ENCODE results near the gene SF3B3. TPM values are rescaled to one million over a fixed set of nuclear protein-coding genes. Genes with fewer than 3 reads are reported as not detected.

Gene SF3B3
- total and polyA plus RNA-seq, 2 of the 13 experiments (the other 11 are each of a cell fraction or from before 2014, with no cell fraction given): 157 to 500 TPM

DNA sequence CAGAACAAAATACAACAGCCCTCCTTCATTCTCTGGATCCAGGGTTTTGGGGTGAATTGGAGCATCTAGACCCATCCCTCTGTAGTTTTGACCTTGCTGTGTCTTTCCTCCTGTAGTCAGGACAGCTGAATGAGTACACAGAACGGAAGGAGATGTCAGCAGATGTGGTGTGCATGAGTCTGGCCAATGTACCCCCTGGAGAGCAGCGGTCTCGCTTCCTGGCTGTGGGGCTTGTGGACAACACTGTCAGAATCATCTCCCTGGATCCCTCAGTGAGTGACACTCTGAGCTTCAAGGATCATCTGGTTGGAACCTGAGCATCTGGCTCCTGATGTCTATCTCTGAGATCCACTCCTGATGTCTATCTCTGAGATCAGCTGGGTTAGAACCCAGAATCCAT lies 32.4 kb downstream of the SF3B3 start:
- no TSS peak for BruUV-seq (replicated peaks)
- H3K4me2 ChIP-seq (ENCODE audit: low read depth, low read length): no peak overlapping the region
- no peak overlapping the region for H3K9ac ChIP-seq (ENCODE audit: insufficient read depth, low read depth, low read length)
- POLR2A ChIA-PET: no interaction called here
- in situ Hi-C loops (cut with HindIII; ENCODE audit: extremely low pct_ligation_motif_present, low pct_unique_long_range_greater_than_20kb): no loop called here
- H3K9me3 ChIP-seq (ENCODE audit: low read length): no peaks in the 10 kb centered on the region
- FAIRE-seq: no peak
- H3K4me1 ChIP-seq (ENCODE audit: insufficient read depth, low read length): no peaks in the 10 kb centered on the region
- no peak overlapping the region for H3K27ac ChIP-seq (ENCODE audit: extremely low read length, insufficient read depth, low read length)
- CTCF ChIA-PET (ENCODE audit: low intra/inter-chr PET ratio, low total read pairs): no interaction called here
- H3K27me3 ChIP-seq (ENCODE audit: control insufficient read depth in 1 of 2, insufficient read depth in 2 of 2, low read length in 2 of 2): no peaks in the 10 kb centered on the region
- H3K4me3 ChIP-seq (replicated peaks in 1 of 3; ENCODE audit: insufficient read depth in 1 of 3, low read depth in 2 of 3, low read length in 3 of 3): no peak overlapping the region
- 0 out of 3 replicates have a peak, but pooled peaks have one; percentile 15 for ATAC-seq
- peaks cover 58 to 94% of the 10 kb centered on the region in 2 experiments for H3K36me3 ChIP-seq (replicated peaks in 1 of 2; ENCODE audit: control insufficient read depth in 1 of 2, insufficient read depth in 2 of 2, low read length in 2 of 2)
- intact Hi-C loops (cut with micrococcal nuclease; ENCODE audit: unreplicated experiment): no loop called here
- 0 out of 4 replicates have a peak, but pooled peaks of 1 of the 2 experiments have one; percentile 28 for TF ChIP-seq POLR2A (IDR thresholded peaks at IDR 0.05; ENCODE audit: insufficient read depth in 1 of 2, low read depth in 2 of 2, low read length in 2 of 2)
- no peak for TF ChIP-seq NPAS2 (CRISPR knock-in tag; IDR thresholded peaks at IDR 0.05; ENCODE audit: borderline replicate concordance)
- TF ChIP-seq BRCA1 (CRISPR knock-in tag; IDR thresholded peaks at IDR 0.05): no peak
- TF ChIP-seq AGO2 (optimal IDR thresholded peaks at IDR 0.05; ENCODE audit: low read depth, low read length): peak; percentile 31
- 0 out of 2 replicates have a peak, but pooled peaks have one; percentile 24 for TF ChIP-seq RBFOX2 (IDR thresholded peaks at IDR 0.05; ENCODE audit: low read depth, low read length)
- DNase-seq (ENCODE audit: low spot score): no peak
- peaks cover 26% of the 10 kb centered on the region for H4K20me1 ChIP-seq (ENCODE audit: insufficient read depth, low read length)
- H2AFZ ChIP-seq (ENCODE audit: low read length): no peak overlapping the region
- H3K79me2 ChIP-seq (ENCODE audit: insufficient read depth, low read length): peaks cover 8% of the 10 kb centered on the region
- 98% methylated on average over 3 of the region's 3 CpGs for WGBS (ENCODE audit: low lambda C conversion rate)

DNA sequence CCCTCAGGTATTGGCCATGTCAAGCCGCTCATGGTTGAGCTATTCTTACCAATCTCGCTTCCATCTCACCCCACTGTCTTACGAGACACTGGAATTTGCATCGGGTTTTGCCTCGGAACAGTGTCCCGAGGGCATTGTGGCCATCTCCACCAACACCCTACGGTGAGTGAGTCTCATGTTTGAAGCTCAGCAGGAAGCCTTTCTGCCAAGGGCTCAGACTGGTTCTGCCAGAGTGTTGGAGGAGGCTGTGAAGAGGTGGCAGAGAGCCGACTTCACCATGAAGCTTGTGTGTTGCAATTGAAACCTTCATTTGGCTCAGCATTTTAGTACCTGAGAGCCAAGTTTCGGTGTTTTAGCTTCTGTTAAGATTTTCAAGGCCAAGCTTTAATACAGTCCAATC lies 38.0 kb downstream of the SF3B3 start:
- no peak overlapping the region for H3K4me3 ChIP-seq (replicated peaks in 1 of 3; ENCODE audit: insufficient read depth in 1 of 3, low read depth in 2 of 3, low read length in 3 of 3)
- ChIA-PET POLR2A (no interaction called here), CTCF (ENCODE audit: low intra/inter-chr PET ratio, low total read pairs) (no interaction called here)
- in situ Hi-C loops (cut with HindIII; ENCODE audit: extremely low pct_ligation_motif_present, low pct_unique_long_range_greater_than_20kb): no loop called here
- H3K9me3 ChIP-seq (ENCODE audit: low read length): no peaks in the 10 kb centered on the region
- DNase-seq (ENCODE audit: low spot score) (no peak), ATAC-seq (no peak; the same call in 2 of the 3 replicates), FAIRE-seq (no peak)
- H3K4me1 ChIP-seq (ENCODE audit: insufficient read depth, low read length): no peaks in the 10 kb centered on the region
- H2AFZ ChIP-seq (ENCODE audit: low read length): no peak overlapping the region
- 97% methylated on average over 9 of the region's 9 CpGs for WGBS (ENCODE audit: low lambda C conversion rate)
- no TSS peak for BruUV-seq (replicated peaks)
- no peak for TF ChIP-seq FLYWCH1 (CRISPR knock-in tag; IDR thresholded peaks at IDR 0.05)
- TF ChIP-seq RBM22 (optimal IDR thresholded peaks at IDR 0.05; ENCODE audit: low read length): peak; percentile 90
- no peak overlapping the region for H3K27ac ChIP-seq (ENCODE audit: extremely low read length, insufficient read depth, low read length)
- H3K4me2 ChIP-seq (ENCODE audit: low read depth, low read length): no peak overlapping the region
- peaks cover 63 to 94% of the 10 kb centered on the region in 2 experiments for H3K36me3 ChIP-seq (replicated peaks in 1 of 2; ENCODE audit: control insufficient read depth in 1 of 2, insufficient read depth in 2 of 2, low read length in 2 of 2)
- no peaks in the 10 kb centered on the region for H3K79me2 ChIP-seq (ENCODE audit: insufficient read depth, low read length)
- 0 out of 2 replicates have a peak, but pooled peaks cover 4% of the 10 kb centered on the region for H4K20me1 ChIP-seq (ENCODE audit: insufficient read depth, low read length)
- no peak overlapping the region for H3K9ac ChIP-seq (ENCODE audit: insufficient read depth, low read depth, low read length)
- no peaks in the 10 kb centered on the region for H3K27me3 ChIP-seq (ENCODE audit: control insufficient read depth in 1 of 2, insufficient read depth in 2 of 2, low read length in 2 of 2)
- intact Hi-C loops (cut with micrococcal nuclease; ENCODE audit: unreplicated experiment): no loop called here
